Measurements from ENCODE around the gene SLC20A1. TPM values are rescaled to one million over a fixed set of nuclear protein-coding genes. Genes with fewer than 3 reads are reported as not detected.

The SLC20A1 gene
- total and polyA plus RNA-seq, 11 donors: 5.6 to 51.7 (median 12.0) TPM

- no peaks in the 10 kb centered on the region for H3K36me3 ChIP-seq
- H3K4me3 ChIP-seq: no peak overlapping the region
- intact Hi-C loops (cut with DNase I): no loop called here
- H3K4me1 ChIP-seq: peaks cover 0 to 31% (median 0%) of the 10 kb centered on the region in 12 donors
- H3K27ac ChIP-seq: no peak overlapping the region
- DNase-seq (no peak), ATAC-seq (no peak)
- H3K27me3 ChIP-seq: peaks cover 0 to 7% (median 0%) of the 10 kb centered on the region in 9 donors
- TF ChIP-seq CTCF (IDR thresholded peaks at IDR 0.05) (no peak), POLR2A (IDR thresholded peaks at IDR 0.05) (no peak)
- 83 to 91% (median 86%) methylated on average over 9 of the region's 9 CpGs for WGBS, 4 donors
- no peaks in the 10 kb centered on the region for H3K9me3 ChIP-seq
Measured at GRCh38 chr2:112710956-112711750, 65.4 kb downstream of the SLC20A1 start.

GRCh38 chr2:112712465-112712864 lies 66.7 kb downstream of the SLC20A1 start:
- WGBS, 4 donors: 73 to 87% (median 77%) methylated on average over 3 of the region's 3 CpGs
- H3K27me3 ChIP-seq: peaks cover 0 to 6% (median 0%) of the 10 kb centered on the region in 9 donors

GRCh38 chr2:112712903-112713584 lies 67.3 kb downstream of the SLC20A1 start:
- H3K27me3 ChIP-seq: peaks cover 0 to under 1% (median 0%) of the 10 kb centered on the region in 9 donors
- intact Hi-C loops (cut with DNase I): no loop called here
- ATAC-seq: peak in 2 of 4 donors; percentile 21 to 59
- H3K9me3 ChIP-seq: no peaks in the 10 kb centered on the region
- peaks cover 0 to 14% (median 0%) of the 10 kb centered on the region in 12 donors for H3K4me1 ChIP-seq
- DNase-seq: no peak
- TF ChIP-seq POLR2A (IDR thresholded peaks at IDR 0.05): no peak
- no peak for TF ChIP-seq CTCF (IDR thresholded peaks at IDR 0.05)
- no peaks in the 10 kb centered on the region for H3K36me3 ChIP-seq
- H3K27ac ChIP-seq: no peak overlapping the region
- WGBS, 4 donors: 38 to 58% (median 45%) methylated on average over 17 of the region's 17 CpGs
- no peak overlapping the region for H3K4me3 ChIP-seq

More at GRCh38 chr2:112712465-112712864, 66.7 kb downstream of the SLC20A1 start:
- intact Hi-C loops (cut with DNase I): no loop called here
- TF ChIP-seq POLR2A (IDR thresholded peaks at IDR 0.05) (no peak), CTCF (IDR thresholded peaks at IDR 0.05) (no peak)
- no peak overlapping the region for H3K4me3 ChIP-seq
- H3K9me3 ChIP-seq: no peaks in the 10 kb centered on the region
- no peak for ATAC-seq
- H3K27ac ChIP-seq: no peak overlapping the region
- no peak for DNase-seq
- H3K36me3 ChIP-seq: no peaks in the 10 kb centered on the region
- peaks cover 0 to 20% (median 0%) of the 10 kb centered on the region in 12 donors for H3K4me1 ChIP-seq

Other genes starting within 250 kb of the SLC20A1 start
- 1 to 10 TPM; 4.2 to 9.0 (median 7.0) TPM for gene RGPD8, start 212.3 kb upstream of the SLC20A1 start, total RNA-seq
- 1 to 10 TPM; 1.4 to 2.0 TPM for gene RGPD8, start 212.3 kb upstream of the SLC20A1 start, polyA plus RNA-seq
- gene TTL, start 163.8 kb upstream of the SLC20A1 start, total RNA-seq: 10 to 100 TPM; 25.2 to 55.3 (median 46.6) TPM
- gene TTL, start 163.8 kb upstream of the SLC20A1 start, polyA plus RNA-seq: 10 to 100 TPM; 13.0 to 29.0 TPM
- gene POLR1B, start 103.5 kb upstream of the SLC20A1 start, total RNA-seq: 10 to 100 TPM in 5 of 9 donors, 1 to 10 TPM in 4; 6.0 to 15.5 (median 10.4) TPM
- gene POLR1B, start 103.5 kb upstream of the SLC20A1 start, polyA plus RNA-seq: 1 to 10 TPM; 3.3 to 6.5 TPM
- gene CHCHD5, start 61.3 kb upstream of the SLC20A1 start, total RNA-seq: 10 to 100 TPM; 18.6 to 26.2 (median 22.1) TPM
- gene CHCHD5, start 61.3 kb upstream of the SLC20A1 start, polyA plus RNA-seq: 10 to 100 TPM; 23.6 to 32.2 TPM
- under 1 TPM in 1 of 9 donors, not detected in 8; 0.16 TPM for gene NT5DC4, start 75.1 kb downstream of the SLC20A1 start, total RNA-seq
- not detected for gene NT5DC4, start 75.1 kb downstream of the SLC20A1 start, polyA plus RNA-seq
- gene CKAP2L, start 118.7 kb downstream of the SLC20A1 start, total RNA-seq: 1 to 10 TPM in 1 of 9 donors, under 1 TPM in 5, not detected in 3; 0.10 to 4.5 (median 0.33) TPM
- gene CKAP2L, start 118.7 kb downstream of the SLC20A1 start, polyA plus RNA-seq: under 1 TPM in 1 of 2 donors, not detected in 1; 0.06 TPM
- gene IL1A, start 138.6 kb downstream of the SLC20A1 start, total RNA-seq: under 1 TPM in 1 of 9 donors, not detected in 8; 0.13 TPM
- not detected for gene IL1A, start 138.6 kb downstream of the SLC20A1 start, polyA plus RNA-seq
- gene IL1B, start 190.8 kb downstream of the SLC20A1 start, total RNA-seq: 10 to 100 TPM in 1 of 9 donors, 1 to 10 TPM in 3, under 1 TPM in 1, not detected in 4; 0.68 to 12.3 (median 3.9) TPM
- gene IL1B, start 190.8 kb downstream of the SLC20A1 start, polyA plus RNA-seq: under 1 TPM; 0.27 to 0.49 TPM

Measured in heart left ventricle (tissue), 16 donors.